IMR-90 (cell line): ENCODE results near the gene SDC1. TPM values are rescaled to one million over a fixed set of nuclear protein-coding genes. Genes with fewer than 3 reads are reported as not detected.

Experiments used
- ATAC-seq: fragments of 200-7000 bp; cut with Tn5 transposase; 2 replicates; pipeline ENCODE4 v1.9.1; 2020; ENCODE audit warnings: low read depth, mild to moderate bottlenecking, moderate library complexity
- BruUV-seq: library from RNA; stranded (reverse); fragments of 400-500 nt; replicated peaks from 2 replicates; lab custom pipeline; 2021; lab: Mats Ljungman, UMichigan
- CTCF ChIA-PET: fragments of 300-600 bp; formaldehyde crosslinking; extraction: SDS; loops from one replicate; lab custom pipeline; 2021; ENCODE audit warnings: antibody characterized with exemption; lab: Yijun Ruan, JAX
- POLR2A ChIA-PET: fragments of 300-600 bp; sonication (Branson Sonifier 250); formaldehyde crosslinking; loops from one replicate; lab custom pipeline; 2022; ENCODE audit warnings: antibody characterized with exemption; ENCODE audit not compliant: unreplicated experiment; lab: Charles Lee
- DNase-seq: peaks from one replicate; pipeline ENCODE4 v3.0.0; 2013
- H2AFZ ChIP-seq: replicated peaks from 2 replicates; pipeline ENCODE3; 2013; ENCODE audit warnings: low read length, mild to moderate bottlenecking; ENCODE audit not compliant: poor library complexity
- H2AK5ac ChIP-seq: 2 replicates; pipeline ENCODE4 v1.6.1; 2013; ENCODE audit warnings: low read depth, low read length, inconsistent platforms
- H2AK9ac ChIP-seq: replicated peaks from 2 replicates; pipeline ENCODE3; 2013; ENCODE audit warnings: mild to moderate bottlenecking, low read depth, low read length, moderate library complexity; ENCODE audit not compliant: poor library complexity
- H2BK120ac ChIP-seq: 2 replicates; pipeline ENCODE4 v1.6.1; 2013; ENCODE audit warnings: low read depth, low read length, inconsistent platforms
- H2BK15ac ChIP-seq: 3 replicates; pipeline ENCODE4 v1.6.1; 2013; ENCODE audit warnings: low read depth, low read length, inconsistent platforms
- H2BK20ac ChIP-seq: 2 replicates; pipeline ENCODE4 v1.6.1; 2013; ENCODE audit warnings: low read depth, mild to moderate bottlenecking, inconsistent platforms, low read length, moderate library complexity
- H2BK5ac ChIP-seq: 2 replicates; pipeline ENCODE4 v1.6.1; 2013; ENCODE audit warnings: mild to moderate bottlenecking, low read depth, low read length, inconsistent platforms; ENCODE audit not compliant: poor library complexity, severe bottlenecking
- H3K14ac ChIP-seq: replicated peaks from 2 replicates; pipeline ENCODE4 v1.6.1; 2013; ENCODE audit warnings: low read depth, low read length, inconsistent platforms
- H3K18ac ChIP-seq: 2 replicates; pipeline ENCODE4 v1.6.1; 2013; ENCODE audit warnings: low read depth, low read length, control low read depth
- H3K23ac ChIP-seq: 2 replicates; pipeline ENCODE4 v1.6.1; 2013; ENCODE audit warnings: low read depth, low read length, inconsistent platforms
- H3K27ac ChIP-seq: 2 replicates; pipeline ENCODE4 v1.5.1; 2013; ENCODE audit warnings: mild to moderate bottlenecking, control low read depth, low read length; ENCODE audit not compliant: insufficient read depth
- H3K27me3 ChIP-seq: 2 replicates; pipeline ENCODE4 v1.6.1; 2013; ENCODE audit warnings: low read length; ENCODE audit not compliant: control insufficient read depth, insufficient read depth
- H3K36me3 ChIP-seq: 2 replicates; pipeline ENCODE4 v1.6.1; 2013; ENCODE audit warnings: low read length, mixed read lengths; ENCODE audit not compliant: control insufficient read depth, insufficient read depth
- H3K4ac ChIP-seq: 2 replicates; pipeline ENCODE4 v1.6.1; 2013; ENCODE audit warnings: low read depth, low read length, inconsistent platforms
- H3K4me1 ChIP-seq: 2 replicates; pipeline ENCODE4 v1.6.1; 2013; ENCODE audit warnings: low read length, mixed read lengths; ENCODE audit not compliant: control insufficient read depth, insufficient read depth
- H3K4me2 ChIP-seq: 2 replicates; pipeline ENCODE4 v1.6.1; 2013; ENCODE audit warnings: low read depth, mild to moderate bottlenecking, control low read depth, low read length, moderate library complexity
- H3K4me3 ChIP-seq: 2 replicates; pipeline ENCODE4 v1.5.1; 2013; ENCODE audit warnings: low read depth, mild to moderate bottlenecking, control low read depth, low read length, moderate library complexity; ENCODE audit not compliant: insufficient read depth
- H3K56ac ChIP-seq: 2 replicates; pipeline ENCODE4 v1.6.1; 2013; ENCODE audit warnings: low read length, inconsistent platforms; ENCODE audit not compliant: insufficient read depth; ENCODE audit errors: extremely low read depth
- H3K79me1 ChIP-seq, 2 experiments: 2 replicates each; pipeline ENCODE4 v1.6.1; 2013; ENCODE audit warnings: low read length in 2 of 2, inconsistent platforms in 1 of 2, low read depth in 1 of 2
- H3K9ac ChIP-seq: 2 replicates; pipeline ENCODE4 v1.6.1; 2013; ENCODE audit warnings: low read depth, low read length, control low read depth
- H3K9me1 ChIP-seq: 2 replicates; pipeline ENCODE4 v1.6.1; 2013; ENCODE audit warnings: low read length, inconsistent platforms; ENCODE audit not compliant: insufficient read depth
- H3K9me3 ChIP-seq: 2 replicates; pipeline ENCODE4 v1.6.1; 2013; ENCODE audit warnings: low read length; ENCODE audit not compliant: control insufficient read depth, insufficient read depth
- H4K20me1 ChIP-seq: 2 replicates; pipeline ENCODE4 v1.6.1; 2013; ENCODE audit warnings: low read length, inconsistent platforms; ENCODE audit not compliant: insufficient read depth
- H4K5ac ChIP-seq: 2 replicates; pipeline ENCODE4 v1.6.1; 2013; ENCODE audit warnings: mild to moderate bottlenecking, low read depth, low read length, control low read depth
- H4K8ac ChIP-seq, 2 experiments: 2 replicates each; pipeline ENCODE4 v1.6.1; 2013; ENCODE audit warnings: low read depth in 2 of 2, low read length in 2 of 2, control low read depth in 1 of 2, inconsistent platforms in 1 of 2
- H4K91ac ChIP-seq: 2 replicates; pipeline ENCODE4 v1.6.1; 2013; ENCODE audit warnings: low read depth, low read length, inconsistent platforms; ENCODE audit not compliant: insufficient read depth
- RCOR1 ChIP-seq: IDR thresholded peaks from 2 replicates; pipeline ENCODE4 v1.6.1; 2012; ENCODE audit warnings: mild to moderate bottlenecking, low read length, improper control_type of control experiment; ENCODE audit not compliant: insufficient replicate concordance
- SMC3 ChIP-seq: fragments of 150-350 bp; IDR thresholded peaks from 2 replicates; pipeline ENCODE4 v1.6.1; 2016; ENCODE audit warnings: low read depth, mild to moderate bottlenecking, antibody characterized with exemption, low read length, moderate library complexity
- WGBS, 2 experiments: methylation state at CpG; one replicate each; pipeline versions ENCODE4 v1.1.5 to v1.1.7; 2013; ENCODE audit warnings: missing lambda C conversion rate in 2 of 2; ENCODE audit not compliant: insufficient read length in 1 of 2; ENCODE audit errors: extremely low coverage in 2 of 2; 5-methylcytosine and 5-hydroxymethylcytosine counted together
- dilution Hi-C: fragments of 300-500 bp; cut with HindIII; formaldehyde crosslinking; loops from one replicate; pipeline ENCODE4 v1.14.3; 2018; ENCODE audit warnings: low sequenced_read_pairs; ENCODE audit not compliant: unreplicated experiment
- in situ Hi-C: fragments of 300-500 bp; cut with MboI; formaldehyde crosslinking; loops from 3 replicates; pipeline ENCODE4 v1.14.3; 2019; ENCODE audit warnings: low sequenced_read_pairs, inconsistent platforms, mixed read lengths
- intact Hi-C: fragments of 100-400 bp; cut with micrococcal nuclease; formaldehyde crosslinking; loops from 2 replicates; pipeline ENCODE4 v1.10.0; 2022
- polyA plus RNA-seq, 3 experiments: library from polyadenylated mRNA; depleted of rRNA; stranded (reverse); fragments of >200 nt; gene quantifications; 2 replicates each; pipeline ENCODE4 v1.2.3, GENCODE V29; 2012; ENCODE audit warnings: low replicate concordance in 1 of 3
- total RNA-seq: library from RNA; depleted of rRNA; stranded (reverse); fragments of >200 nt; gene quantifications from 2 replicates; pipeline ENCODE4 v1.2.3, GENCODE V29; 2012

The SDC1 gene
- total and polyA plus RNA-seq, 2 of the 4 experiments (the other 2 are of a cell fraction), result 22.0 to 28.3 TPM

GRCh38 chr2:20210462-20210861 is 14.5 kb downstream of the SDC1 start:
- Histone ChIP-seq H4K5ac (no peak overlapping the region), H2AK9ac (no peak overlapping the region), H2BK20ac (no peak overlapping the region), H4K20me1 (0 out of 2 replicates have a peak, but pooled peaks cover 3% of the 10 kb centered on the region), H3K23ac (no peak overlapping the region), H3K4me1 (peaks cover 16% of the 10 kb centered on the region), H2AFZ (no peak overlapping the region), H3K9me1 (peaks cover 8% of the 10 kb centered on the region; the same call in 1 of the 2 replicates), H3K9ac (no peak overlapping the region), H4K8ac (no peak overlapping the region), H4K91ac (no peak overlapping the region), H3K36me3 (no peaks in the 10 kb centered on the region), H3K27me3 (no peaks in the 10 kb centered on the region), H2BK120ac (no peak overlapping the region), H2AK5ac (no peak overlapping the region), H3K56ac (no peak overlapping the region), H3K18ac (no peak overlapping the region), H2BK15ac (no peak overlapping the region), H2BK5ac (no peak overlapping the region), H3K4me3 (no peak overlapping the region), H3K9me3 (no peaks in the 10 kb centered on the region), H3K27ac (no peak overlapping the region), H3K4me2 (no peak overlapping the region), H3K4ac (no peak overlapping the region), H3K14ac (no peak overlapping the region), H3K79me1 (peaks cover 0 to 12% of the 10 kb centered on the region in 2 experiments; a peak in 2 of 4 replicates)
- DNase-seq (no peak), ATAC-seq (no peak)
- in situ Hi-C loops, result no loop called here
- BruUV-seq, result no TSS peak
- intact Hi-C loops, result no loop called here
- 100% methylated on average over 1 of the region's 8 CpGs; no CpG with 5 or more reads in 1 of the 2 experiments for WGBS, 2 experiments
- TF ChIP-seq RCOR1 (no peak), SMC3 (no peak)
- CTCF ChIA-PET, result no interaction called here
- dilution Hi-C loops, result no loop called here
- POLR2A ChIA-PET, result no interaction called here
